Smooth muscle cell (in vitro differentiated cells): ENCODE measurements around the gene ADD3. TPM values are rescaled to one million over a fixed set of nuclear protein-coding genes. Genes with fewer than 3 reads are reported as not detected.
A peak's percentile ranks its signal among the peaks of the same experiment; 100 is the strongest.

Experiments
- DNase-seq: peaks from one replicate; lab custom pipeline; 2025; ENCODE audit not compliant: unreplicated experiment; lab: John Stamatoyannopoulos, UW
- H2AFZ ChIP-seq: fragments of 200-600 bp; sonication (generic); 2 replicates; pipeline ENCODE4 v1.6.0; 2016; ENCODE audit warnings: antibody characterized with exemption, low read depth, mild to moderate bottlenecking
- H3F3A ChIP-seq: fragments of 200-600 bp; sonication (generic); 2 replicates; pipeline ENCODE4 v1.6.0; 2017; ENCODE audit warnings: antibody characterized with exemption, low read depth
- H3K27ac ChIP-seq: fragments of 200-600 bp; sonication (generic); 2 replicates; pipeline ENCODE4 v1.5.1; 2016; ENCODE audit warnings: low read depth, mild to moderate bottlenecking
- H3K27me3 ChIP-seq: fragments of 200-600 bp; sonication (generic); 2 replicates; pipeline ENCODE4 v1.6.1; 2016; ENCODE audit warnings: low read depth, mild to moderate bottlenecking
- H3K36me3 ChIP-seq: fragments of 200-600 bp; sonication (generic); 2 replicates; pipeline ENCODE4 v1.5.1; 2016; ENCODE audit warnings: low read depth
- H3K4me1 ChIP-seq: fragments of 200-600 bp; sonication (generic); 2 replicates; pipeline ENCODE4 v1.5.1; 2016; ENCODE audit warnings: low read depth
- H3K4me2 ChIP-seq: fragments of 200-600 bp; sonication (generic); 2 replicates; pipeline ENCODE4 v1.6.0; 2016; ENCODE audit warnings: mild to moderate bottlenecking
- H3K4me3 ChIP-seq: fragments of 200-600 bp; sonication (generic); 2 replicates; pipeline ENCODE4 v1.5.1; 2016; ENCODE audit warnings: mild to moderate bottlenecking
- H3K79me2 ChIP-seq: fragments of 200-600 bp; sonication (generic); 2 replicates; pipeline ENCODE4 v1.6.0; 2016; ENCODE audit warnings: low read depth, mild to moderate bottlenecking
- H3K9ac ChIP-seq: fragments of 200-600 bp; sonication (generic); 2 replicates; pipeline ENCODE4 v1.6.0; 2016; ENCODE audit warnings: low read depth
- H3K9me3 ChIP-seq: fragments of 200-600 bp; sonication (generic); replicated peaks from 2 replicates; pipeline ENCODE4 v1.5.1; 2016; ENCODE audit warnings: low read depth
- H4K20me1 ChIP-seq: fragments of 200-600 bp; sonication (generic); 2 replicates; pipeline ENCODE4 v1.6.0; 2016; ENCODE audit warnings: low read depth
- CTCF ChIP-seq: fragments of 200-600 bp; sonication (generic); IDR thresholded peaks from 2 replicates; pipeline ENCODE4 v1.5.1; 2017; ENCODE audit warnings: borderline replicate concordance, mild to moderate bottlenecking, antibody characterized with exemption; ENCODE audit not compliant: insufficient read depth, poor library complexity, severe bottlenecking
- WGBS: methylation state at CpG from one replicate; pipeline ENCODE4 v1.1.7; 2016; ENCODE audit warnings: low lambda C conversion rate; 5-methylcytosine and 5-hydroxymethylcytosine counted together
- polyA plus RNA-seq: library from polyadenylated mRNA; unstranded; fragments of >200 nt; fragmentation: Nextera tagmentation; extraction: Ambion mirVana; gene quantifications from 2 replicates; pipeline ENCODE4 v1.2.1, GENCODE V29; 2016
- total RNA-seq: library from RNA; depleted of rRNA; stranded (reverse); fragments of >200 nt; gene quantifications from 2 replicates; pipeline ENCODE4 v1.2.3, GENCODE V29; 2014

ADD3 gene
- total and polyA plus RNA-seq, 2 experiments from 2014 or later: 75.0 to 155 TPM

DNA sequence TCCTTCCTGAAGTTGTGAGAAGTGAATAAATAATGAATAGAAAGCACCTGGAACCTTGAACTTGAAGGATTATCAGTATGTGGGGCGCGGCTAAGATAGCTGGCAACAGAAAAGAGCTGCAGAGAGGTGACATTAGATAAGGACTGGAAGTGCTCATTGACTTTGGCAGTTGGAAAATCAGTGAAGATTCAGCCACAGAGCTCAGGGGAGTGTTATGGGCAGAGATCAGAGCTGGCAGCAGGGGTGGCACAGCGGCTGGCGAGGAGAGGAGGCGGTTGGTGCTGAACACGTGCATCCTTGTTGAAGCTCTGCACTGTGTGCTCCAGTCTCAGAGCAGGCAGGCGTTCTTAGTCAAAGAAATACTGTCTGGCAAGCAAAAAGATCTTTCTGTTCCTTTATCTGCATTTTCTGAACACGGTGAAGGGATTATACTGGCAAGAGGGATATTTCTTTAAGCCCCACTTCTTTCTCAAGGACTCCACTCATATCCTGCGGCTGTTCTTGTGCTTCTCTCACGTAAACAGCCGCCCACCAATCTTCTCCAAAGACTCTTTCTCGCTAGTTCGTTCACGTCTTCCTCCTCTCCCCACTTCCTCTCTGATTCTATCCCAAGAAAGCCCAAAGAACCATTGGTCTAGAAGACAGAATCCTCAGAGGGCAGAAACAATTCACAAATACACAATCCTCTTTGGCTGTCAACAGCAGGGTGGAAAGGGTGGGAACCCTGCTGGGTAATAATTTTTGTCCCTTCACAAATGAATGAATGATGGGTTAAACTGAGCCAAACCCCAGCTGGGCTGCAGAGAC is 38.6 kb upstream of the ADD3 start:
- Histone ChIP-seq H3K4me2 (peak overlapping the region; percentile 72), H3F3A (peaks cover 27% of the 10 kb centered on the region), H4K20me1 (no peaks in the 10 kb centered on the region), H3K4me1 (peaks cover 28% of the 10 kb centered on the region), H3K36me3 (no peaks in the 10 kb centered on the region), H3K79me2 (no peaks in the 10 kb centered on the region), H3K9me3 (no peaks in the 10 kb centered on the region), H3K4me3 (no peak overlapping the region), H3K27me3 (no peaks in the 10 kb centered on the region), H2AFZ (peak overlapping the region; percentile 65), H3K9ac (no peak overlapping the region), H3K27ac (peak overlapping the region; percentile 94)
- 42% methylated on average over 14 of the region's 14 CpGs for WGBS
- no peak for DNase-seq
- TF ChIP-seq CTCF: no peak

- H3K9ac ChIP-seq: no peak overlapping the region
- no peak overlapping the region for H3K4me3 ChIP-seq
- H3K9me3 ChIP-seq: no peaks in the 10 kb centered on the region
- 77% methylated on average over 8 of the region's 8 CpGs for WGBS
- H3F3A ChIP-seq: peaks cover 27% of the 10 kb centered on the region
- no peaks in the 10 kb centered on the region for H3K79me2 ChIP-seq
- no peak for TF ChIP-seq CTCF
- H4K20me1 ChIP-seq: no peaks in the 10 kb centered on the region
- H3K4me2 ChIP-seq: peak overlapping the region; percentile 72
- H2AFZ ChIP-seq: peak overlapping the region; percentile 65
- H3K27ac ChIP-seq: peak overlapping the region; percentile 94
- peaks cover 28% of the 10 kb centered on the region for H3K4me1 ChIP-seq
- H3K36me3 ChIP-seq: no peaks in the 10 kb centered on the region
- DNase-seq: no peak
- no peaks in the 10 kb centered on the region for H3K27me3 ChIP-seq
Observed at GRCh38 chr10:109969760-109970346, 37.9 kb upstream of the ADD3 start.

DNA sequence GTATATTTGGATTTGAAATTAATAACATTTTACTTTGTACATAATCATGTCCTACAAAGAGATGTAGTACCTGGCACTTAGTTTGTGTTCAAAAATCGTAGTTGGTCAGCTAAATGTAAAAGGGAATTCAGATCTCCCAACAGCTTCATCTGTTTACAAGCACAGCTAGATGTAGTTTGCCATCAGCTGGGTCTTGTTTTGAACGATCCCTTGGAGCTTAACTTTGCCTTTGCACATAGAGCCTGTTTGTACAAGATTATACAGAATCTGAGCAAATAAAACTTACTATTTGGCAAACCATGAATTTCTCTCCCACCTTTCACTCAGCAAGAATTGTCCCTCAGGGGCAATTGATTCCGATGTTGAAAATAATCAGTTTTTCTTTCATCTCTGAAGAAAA is 36.1 kb upstream of the ADD3 start:
- H3K79me2 ChIP-seq: no peaks in the 10 kb centered on the region
- H3K36me3 ChIP-seq: no peaks in the 10 kb centered on the region
- H3K4me3 ChIP-seq: no peak overlapping the region
- peaks cover 24% of the 10 kb centered on the region for H3K4me1 ChIP-seq
- DNase-seq: no peak
- no peaks in the 10 kb centered on the region for H3K27me3 ChIP-seq
- no peaks in the 10 kb centered on the region for H3K9me3 ChIP-seq
- no peak overlapping the region for H3K9ac ChIP-seq
- no peak overlapping the region for H3K27ac ChIP-seq
- peaks cover 19% of the 10 kb centered on the region for H3F3A ChIP-seq
- H4K20me1 ChIP-seq: no peaks in the 10 kb centered on the region
- no peak overlapping the region for H3K4me2 ChIP-seq
- no peak for TF ChIP-seq CTCF
- WGBS: 75% methylated on average over 3 of the region's 3 CpGs
- no peak overlapping the region for H2AFZ ChIP-seq
